Ovary (tissue), 9 donors: Measurements from ENCODE around the gene ANK3. TPM values are rescaled to one million over a fixed set of nuclear protein-coding genes. Genes with fewer than 3 reads are reported as not detected.

Experiments
- DNase-seq, 5 donors: peaks; one replicate each; pipeline ENCODE4 v3.0.0-alpha.2; 2019 to 2020
- H3K27ac ChIP-seq, 2 donors: fragments of 200-600 bp; one replicate each; pipeline versions ENCODE4 v1.5.1 to v1.8.0; 2019 to 2022
- H3K27me3 ChIP-seq: fragments of 200-600 bp; one replicate; pipeline ENCODE4 v1.8.0; 2022
- H3K36me3 ChIP-seq: fragments of 200-600 bp; sonication (generic); one replicate; pipeline ENCODE4 v1.5.1; 2019
- H3K4me1 ChIP-seq: one replicate; pipeline ENCODE4 v1.8.1; 2013; ENCODE audit warnings: mild to moderate bottlenecking, moderate library complexity; ENCODE audit not compliant: insufficient read depth
- H3K4me3 ChIP-seq: fragments of 200-600 bp; sonication (generic); one replicate; pipeline ENCODE4 v1.5.1; 2017
- H3K9me3 ChIP-seq, 2 donors: fragments of 200-600 bp in 1 of 2; sonication (generic) in 1 of 2; one replicate each; pipeline versions ENCODE4 v1.5.1 to v1.8.1; 2013 to 2019; ENCODE audit warnings: mild to moderate bottlenecking in 1 of 2, moderate library complexity in 1 of 2
- EP300 ChIP-seq: sonication (generic); formaldehyde crosslinking; IDR thresholded peaks from one replicate; pipeline ENCODE4 v1.6.1; 2017; ENCODE audit warnings: antibody characterized with exemption
- POLR2A ChIP-seq: fragments of 450-650 bp; IDR thresholded peaks from one replicate; pipeline ENCODE4 v1.6.1; 2017; ENCODE audit warnings: antibody characterized with exemption, mild to moderate bottlenecking, moderate library complexity
- WGBS, 3 donors: extraction: QIAGEN DNeasy Blood & Tissue Kit in 1 of 3; methylation state at CpG; one replicate each; pipeline versions ENCODE4 v1.1.5 to v1.1.7; 2013 to 2017; 5-methylcytosine and 5-hydroxymethylcytosine counted together
- intact Hi-C, 4 donors: fragments of 100-400 bp; cut with DNase I; formaldehyde crosslinking; loops; one replicate each; pipeline versions ENCODE4 v1.11.0 to v1.15.1; 2022 to 2023
- polyA plus RNA-seq, 2 donors: library from polyadenylated mRNA; stranded (reverse); fragments of 200-250 nt in 1 of 2; fragments of 350-450 nt in 1 of 2; fragmentation: Illumina TruSeq in 1 of 2; extraction: RNeasy Lipid Tissue Mini Kit (QIAGEN cat#74804) in 1 of 2; gene quantifications; one replicate each; pipeline ENCODE4 v1.2.3, GENCODE V29; 2013 to 2014
- total RNA-seq, 7 donors: library from RNA; depleted of rRNA in 2 of 7; stranded (reverse); fragments of >200 nt in 2 of 7; fragmentation: NEBNext Ultra II Directional in 3 of 7; extraction: Animal tissue kit (Norgen Biotek cat#: 25700) in 3 of 7; gene quantifications; one replicate each; pipeline versions ENCODE4 v1.1.0 to v1.2.4, GENCODE V29; 2016 to 2023
- TF ChIP-seq, protein P1 (sequence below), 3 donors: fragments of 450-650 bp in 2 of 3; fragments of 200-600 bp in 1 of 3; IDR thresholded peaks; one replicate each; pipeline versions ENCODE4 v1.5.1 to v1.8.0; 2016 to 2022; ENCODE audit warnings: antibody characterized with exemption in 3 of 3, mild to moderate bottlenecking in 1 of 3
- donor health status: DM: no; HTN: no; CAD: no; lungs with moderate emphysema.
- donor health status: DM: no; HTN: no; CAD: no.
- donor health status: Bipolar disorder and iron deficiency.
- donor health status: DM: yes; HTN: yes; CAD: no.
- donor health status: DM: no; HTN: no; CAD: no.
- donor health status: DM: yes; HTN: yes; CAD: no.

ANK3 gene
- total and polyA plus RNA-seq, 9 donors, result 11.4 to 74.1 (median 28.3) TPM

DNA sequence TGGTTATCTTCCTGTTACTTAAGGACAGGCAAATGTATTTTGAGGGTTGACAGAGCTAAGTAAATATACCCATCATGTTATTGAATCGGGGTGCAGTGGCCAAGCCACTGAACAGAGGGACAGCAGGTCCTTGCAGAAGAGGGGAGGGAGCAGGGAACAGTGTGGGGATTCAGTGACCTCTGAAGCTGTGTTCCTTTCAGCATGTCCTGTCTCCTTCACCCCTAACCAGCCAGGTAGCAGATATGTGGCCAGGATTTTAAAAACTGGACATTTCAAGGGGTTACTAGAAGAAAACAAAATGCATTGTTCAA lies 12.7 kb downstream of the ANK3 start:
- H3K4me1 ChIP-seq, result no peaks in the 10 kb centered on the region
- 56 to 85% (median 79%) methylated on average over 1 of the region's 1 CpG for WGBS, 3 donors
- intact Hi-C loops, result no loop called here
- H3K27me3 ChIP-seq, result no peaks in the 10 kb centered on the region
- TF ChIP-seq EP300, result no peak
- TF ChIP-seq POLR2A, result no peak
- TF ChIP-seq, protein P1, sequence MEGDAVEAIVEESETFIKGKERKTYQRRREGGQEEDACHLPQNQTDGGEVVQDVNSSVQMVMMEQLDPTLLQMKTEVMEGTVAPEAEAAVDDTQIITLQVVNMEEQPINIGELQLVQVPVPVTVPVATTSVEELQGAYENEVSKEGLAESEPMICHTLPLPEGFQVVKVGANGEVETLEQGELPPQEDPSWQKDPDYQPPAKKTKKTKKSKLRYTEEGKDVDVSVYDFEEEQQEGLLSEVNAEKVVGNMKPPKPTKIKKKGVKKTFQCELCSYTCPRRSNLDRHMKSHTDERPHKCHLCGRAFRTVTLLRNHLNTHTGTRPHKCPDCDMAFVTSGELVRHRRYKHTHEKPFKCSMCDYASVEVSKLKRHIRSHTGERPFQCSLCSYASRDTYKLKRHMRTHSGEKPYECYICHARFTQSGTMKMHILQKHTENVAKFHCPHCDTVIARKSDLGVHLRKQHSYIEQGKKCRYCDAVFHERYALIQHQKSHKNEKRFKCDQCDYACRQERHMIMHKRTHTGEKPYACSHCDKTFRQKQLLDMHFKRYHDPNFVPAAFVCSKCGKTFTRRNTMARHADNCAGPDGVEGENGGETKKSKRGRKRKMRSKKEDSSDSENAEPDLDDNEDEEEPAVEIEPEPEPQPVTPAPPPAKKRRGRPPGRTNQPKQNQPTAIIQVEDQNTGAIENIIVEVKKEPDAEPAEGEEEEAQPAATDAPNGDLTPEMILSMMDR (IDR thresholded peaks at IDR 0.05), result no peak
- no peaks in the 10 kb centered on the region for H3K36me3 ChIP-seq
- H3K27ac ChIP-seq, result no peak overlapping the region
- H3K4me3 ChIP-seq, result no peak overlapping the region
- DNase-seq, result no peak
- H3K9me3 ChIP-seq, result no peaks in the 10 kb centered on the region

DNA sequence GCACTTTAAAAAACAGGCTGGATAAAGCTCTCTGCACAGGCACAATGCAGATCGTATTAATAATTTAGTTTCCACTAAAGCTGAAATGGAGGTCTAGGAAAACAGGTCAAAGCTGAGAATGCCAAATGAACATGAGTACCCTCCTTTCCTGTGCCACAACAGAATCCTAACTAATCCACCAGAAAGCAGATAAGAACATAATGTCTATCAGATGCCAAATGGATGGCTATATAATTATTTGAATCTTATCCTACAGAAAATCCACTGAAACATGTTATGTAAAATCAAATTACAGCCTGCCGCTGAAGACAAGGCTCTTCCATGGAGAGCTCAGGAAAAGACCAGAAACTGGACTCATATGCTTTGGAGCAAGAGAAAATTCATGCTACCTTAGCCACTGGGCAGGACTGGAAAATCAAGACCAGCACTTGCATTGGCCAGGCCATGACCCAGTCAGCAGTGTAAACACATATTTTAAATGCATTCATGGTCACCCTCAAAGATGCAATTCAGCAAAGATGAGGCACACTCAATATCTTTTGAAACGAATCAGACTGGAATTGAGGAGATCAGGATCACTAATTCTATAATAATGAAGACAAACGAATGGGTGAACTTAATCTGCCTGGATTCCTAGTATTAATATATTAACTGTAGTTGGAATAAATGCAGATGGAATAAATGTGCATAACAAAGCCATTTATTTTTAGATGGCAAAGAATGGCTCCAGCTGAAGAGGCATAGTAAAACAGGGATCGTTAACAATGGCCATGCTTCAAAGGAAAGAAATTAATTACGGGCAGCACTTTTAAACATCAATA lies 13.2 kb downstream of the ANK3 start:
- H3K4me3 ChIP-seq, result no peak overlapping the region
- WGBS, 3 donors, result 91 to 94% (median 92%) methylated on average over 6 of the region's 6 CpGs
- no peak overlapping the region for H3K27ac ChIP-seq
- TF ChIP-seq, protein P1 (IDR thresholded peaks at IDR 0.05), result no peak
- TF ChIP-seq EP300, result no peak
- TF ChIP-seq POLR2A, result no peak
- DNase-seq, result no peak
- no peaks in the 10 kb centered on the region for H3K4me1 ChIP-seq
- H3K9me3 ChIP-seq, result no peaks in the 10 kb centered on the region
- H3K36me3 ChIP-seq, result no peaks in the 10 kb centered on the region
- H3K27me3 ChIP-seq, result no peaks in the 10 kb centered on the region
- intact Hi-C loops, result no loop called here

DNA sequence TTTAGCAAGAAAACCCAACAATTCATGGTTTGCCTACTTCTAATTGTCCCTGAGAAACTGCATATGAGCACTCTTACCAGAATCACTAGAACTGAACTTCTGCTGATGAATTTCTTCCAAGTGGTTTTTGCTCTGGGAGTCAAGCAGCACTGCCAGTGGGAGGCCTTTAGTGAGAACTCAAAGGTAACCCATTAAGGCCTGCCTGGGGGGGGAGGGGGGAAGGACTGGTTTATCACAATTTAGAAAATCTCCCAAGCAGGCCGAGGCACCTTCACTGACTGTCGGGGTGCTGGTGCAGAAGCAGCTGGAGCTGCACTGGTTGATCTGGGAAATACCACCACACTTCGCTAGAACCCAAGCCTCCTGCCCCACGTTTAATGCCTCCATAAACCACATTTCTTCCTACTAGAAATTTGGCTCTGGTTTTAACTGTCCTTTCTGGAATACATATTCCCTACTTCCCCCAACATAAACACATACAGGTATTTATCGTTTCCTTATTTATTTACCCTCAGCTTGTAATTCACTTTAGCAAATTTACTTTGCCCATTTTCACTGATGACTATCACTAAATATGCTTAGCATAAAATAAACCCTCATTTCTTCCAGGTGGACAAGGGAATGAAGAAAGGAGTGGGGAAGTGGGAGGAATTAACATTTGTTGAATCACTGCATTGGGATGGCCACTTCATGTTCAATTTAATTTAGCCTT lies 14.2 kb downstream of the ANK3 start:
- Histone ChIP-seq H3K4me3 (no peak overlapping the region), H3K4me1 (no peaks in the 10 kb centered on the region), H3K27ac (no peak overlapping the region), H3K9me3 (no peaks in the 10 kb centered on the region), H3K27me3 (no peaks in the 10 kb centered on the region), H3K36me3 (no peaks in the 10 kb centered on the region)
- 94 to 97% (median 96%) methylated on average over 5 of the region's 5 CpGs for WGBS, 3 donors
- no peak for DNase-seq
- TF ChIP-seq POLR2A (no peak), EP300 (no peak)
- TF ChIP-seq, protein P1 (IDR thresholded peaks at IDR 0.05), result no peak
- intact Hi-C loops, result no loop called here

DNA sequence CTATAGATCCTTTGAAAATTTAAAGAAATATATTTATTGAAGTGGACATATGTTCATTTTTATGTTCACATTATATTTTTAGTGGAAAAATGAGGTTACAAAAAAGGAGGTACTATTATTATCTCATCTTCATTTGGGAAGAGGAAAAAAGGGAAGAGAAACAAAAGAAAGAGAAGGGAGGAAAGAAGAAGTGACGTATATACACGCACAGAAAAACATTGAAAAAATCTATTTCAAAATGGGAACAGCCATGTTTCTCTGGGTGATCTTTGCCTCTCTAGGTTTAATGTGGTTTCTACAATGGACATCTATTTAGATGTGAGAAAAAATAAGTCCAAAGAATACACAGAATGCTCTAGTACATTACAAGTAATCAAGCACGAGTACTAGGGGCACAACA lies 14.8 kb downstream of the ANK3 start:
- DNase-seq, result no peak
- no peaks in the 10 kb centered on the region for H3K4me1 ChIP-seq
- H3K4me3 ChIP-seq, result no peak overlapping the region
- WGBS, 3 donors, result 94 to 96% (median 96%) methylated on average over 3 of the region's 3 CpGs
- H3K9me3 ChIP-seq, result no peaks in the 10 kb centered on the region
- intact Hi-C loops, result no loop called here
- H3K27me3 ChIP-seq, result no peaks in the 10 kb centered on the region
- no peak for TF ChIP-seq EP300
- TF ChIP-seq, protein P1 (IDR thresholded peaks at IDR 0.05), result no peak
- H3K36me3 ChIP-seq, result no peaks in the 10 kb centered on the region
- no peak overlapping the region for H3K27ac ChIP-seq
